Loucy (cell line): ENCODE results near the gene FJX1.

Experiments used
- H2AFZ ChIP-seq: fragments of 200-600 bp; sonication (generic); 2 replicates; pipeline ENCODE4 v1.6.0; 2016; ENCODE audit warnings: antibody characterized with exemption, mild to moderate bottlenecking, low read length, moderate library complexity
- H3F3A ChIP-seq: fragments of 200-600 bp; 2 replicates; pipeline ENCODE4 v1.6.0; 2016; ENCODE audit warnings: antibody characterized with exemption, low read depth, mild to moderate bottlenecking
- H3K27me3 ChIP-seq: fragments of 200-600 bp; sonication (generic); 2 replicates; pipeline ENCODE4 v1.6.1; 2014; ENCODE audit warnings: low read length, mild to moderate bottlenecking; ENCODE audit not compliant: insufficient read depth, poor library complexity, severe bottlenecking
- H3K36me3 ChIP-seq: fragments of 200-600 bp; sonication (generic); 2 replicates; pipeline ENCODE4 v1.6.1; 2016; ENCODE audit warnings: low read length; ENCODE audit not compliant: insufficient read depth
- H3K4me1 ChIP-seq: fragments of 200-600 bp; sonication (generic); 2 replicates; pipeline ENCODE4 v1.5.1; 2014; ENCODE audit warnings: low read length, mild to moderate bottlenecking; ENCODE audit not compliant: insufficient read depth, poor library complexity, severe bottlenecking
- H3K4me2 ChIP-seq: fragments of 200-600 bp; sonication (generic); 2 replicates; pipeline ENCODE4 v1.6.0; 2014; ENCODE audit warnings: antibody characterized with exemption, low read length, low read depth, mild to moderate bottlenecking; ENCODE audit not compliant: poor library complexity, severe bottlenecking
- H3K4me3 ChIP-seq: fragments of 200-600 bp; sonication (generic); 2 replicates; pipeline ENCODE4 v1.5.1; 2014; ENCODE audit warnings: low read length, mild to moderate bottlenecking, mixed read lengths; ENCODE audit not compliant: poor library complexity, severe bottlenecking
- H3K79me2 ChIP-seq: fragments of 200-600 bp; sonication (generic); 2 replicates; pipeline ENCODE4 v1.6.1; 2014; ENCODE audit warnings: low read length; ENCODE audit not compliant: insufficient read depth
- H3K9ac ChIP-seq: fragments of 200-600 bp; sonication (generic); 2 replicates; pipeline ENCODE4 v1.6.0; 2014; ENCODE audit warnings: mild to moderate bottlenecking, low read depth, low read length, moderate library complexity; ENCODE audit not compliant: poor library complexity, severe bottlenecking
- H3K9me2 ChIP-seq: fragments of 200-600 bp; sonication (generic); replicated peaks from 2 replicates; pipeline ENCODE4 v1.6.1; 2016; ENCODE audit warnings: low read depth, low read length, mixed read lengths
- H3K9me3 ChIP-seq: fragments of 200-600 bp; sonication (generic); 2 replicates; pipeline ENCODE4 v1.6.1; 2014; ENCODE audit warnings: mild to moderate bottlenecking, antibody characterized with exemption, low read length, low read depth; ENCODE audit not compliant: insufficient read depth
- H4K20me1 ChIP-seq: fragments of 200-600 bp; sonication (generic); 2 replicates; pipeline ENCODE4 v1.6.0; 2014; ENCODE audit warnings: antibody characterized with exemption, low read length, mild to moderate bottlenecking; ENCODE audit not compliant: insufficient read depth, poor library complexity, severe bottlenecking
- CTCF ChIP-seq: fragments of 200-600 bp; sonication (generic); conservative IDR thresholded peaks from 2 replicates; pipeline ENCODE4 v1.5.1; 2014; ENCODE audit warnings: mild to moderate bottlenecking, antibody characterized with exemption, low read length
- EZH2phosphoT487 ChIP-seq: fragments of 200-600 bp; IDR thresholded peaks from 2 replicates; pipeline ENCODE4 v1.6.1; 2018; ENCODE audit warnings: antibody characterized with exemption, mild to moderate bottlenecking, moderate library complexity, borderline replicate concordance

Gene FJX1

DNA sequence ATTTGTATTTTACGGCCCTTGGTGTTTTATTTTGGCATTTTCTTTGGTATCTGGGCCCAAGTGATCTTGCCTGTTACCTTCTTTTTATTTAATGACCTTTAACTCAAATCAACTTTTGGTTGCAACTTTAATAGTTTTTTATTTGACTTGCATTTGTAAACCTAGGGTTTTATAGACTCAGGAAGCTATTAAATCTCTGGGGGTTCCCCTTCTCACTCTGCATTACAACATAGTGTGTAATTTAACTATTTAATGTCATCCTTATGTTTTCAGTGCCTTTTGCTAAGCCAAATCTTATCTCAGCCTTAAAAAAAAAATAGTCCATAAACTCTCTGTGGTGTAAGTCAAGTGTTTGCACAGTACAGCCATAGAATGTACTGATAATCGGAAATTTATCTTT, 3.4 kb downstream of the FJX1 start:
- Histone ChIP-seq H3K27me3 (peaks cover 10% of the 10 kb centered on the region), H3K9me3 (no peaks in the 10 kb centered on the region), H3K79me2 (no peaks in the 10 kb centered on the region), H3K36me3 (no peaks in the 10 kb centered on the region), H3F3A (0 out of 2 replicates have a peak, but pooled peaks cover 2% of the 10 kb centered on the region), H3K4me3 (peak overlapping the region; percentile 33), H3K4me1 (peaks cover 13% of the 10 kb centered on the region), H3K9ac (no peak overlapping the region), H3K9me2 (no peaks in the 10 kb centered on the region), H2AFZ (no peak overlapping the region), H4K20me1 (no peaks in the 10 kb centered on the region), H3K4me2 (peak overlapping the region; percentile 29)
- TF ChIP-seq EZH2phosphoT487 (no peak), CTCF (no peak)

- H3K4me1 ChIP-seq: peaks cover 13% of the 10 kb centered on the region
- no peaks in the 10 kb centered on the region for H3K9me2 ChIP-seq
- H4K20me1 ChIP-seq: no peaks in the 10 kb centered on the region
- 0 out of 2 replicates have a peak, but pooled peaks cover 2% of the 10 kb centered on the region for H3F3A ChIP-seq
- no peaks in the 10 kb centered on the region for H3K9me3 ChIP-seq
- H3K9ac ChIP-seq: no peak overlapping the region
- H3K27me3 ChIP-seq: peaks cover 10% of the 10 kb centered on the region
- no peaks in the 10 kb centered on the region for H3K79me2 ChIP-seq
- no peak overlapping the region for H2AFZ ChIP-seq
- no peak for TF ChIP-seq EZH2phosphoT487
- TF ChIP-seq CTCF: no peak
- no peak overlapping the region for H3K4me3 ChIP-seq
- no peaks in the 10 kb centered on the region for H3K36me3 ChIP-seq
- H3K4me2 ChIP-seq: peak overlapping the region; percentile 29
Measured at GRCh38 chr11:35622070-35622469, 3.8 kb downstream of the FJX1 start.

DNA sequence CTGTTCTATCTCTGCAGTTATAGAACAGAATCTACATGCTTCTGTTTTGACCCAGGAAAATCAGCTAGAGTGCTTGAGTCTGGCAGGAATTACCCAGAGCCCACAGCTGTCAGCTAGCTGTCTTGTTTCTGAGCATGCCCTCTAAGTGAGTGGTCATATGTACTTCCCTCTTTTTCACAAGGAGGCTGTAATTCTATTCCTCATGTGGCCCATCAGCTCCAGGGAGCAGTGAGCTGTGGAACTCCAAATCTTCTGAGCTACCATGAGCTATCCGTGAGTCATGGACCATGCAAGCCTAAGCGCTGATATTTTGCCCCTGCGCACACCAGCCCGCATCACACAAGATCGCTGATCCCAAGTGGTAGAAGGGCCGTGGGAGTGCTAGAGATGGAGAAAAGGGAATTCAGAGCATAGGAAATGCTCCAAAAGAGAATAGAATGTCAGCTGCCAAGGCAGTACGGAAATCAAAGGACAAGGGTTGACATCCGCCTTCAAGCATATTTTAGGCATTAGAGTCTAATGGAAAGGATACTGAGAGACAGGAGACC, 5.4 kb downstream of the FJX1 start:
- no peak overlapping the region for H3K4me3 ChIP-seq
- TF ChIP-seq CTCF (no peak), EZH2phosphoT487 (no peak)
- no peaks in the 10 kb centered on the region for H4K20me1 ChIP-seq
- no peaks in the 10 kb centered on the region for H3K9me3 ChIP-seq
- peaks cover 10% of the 10 kb centered on the region for H3K27me3 ChIP-seq
- H3K79me2 ChIP-seq: no peaks in the 10 kb centered on the region
- no peaks in the 10 kb centered on the region for H3K9me2 ChIP-seq
- 0 out of 2 replicates have a peak, but pooled peaks cover 2% of the 10 kb centered on the region for H3F3A ChIP-seq
- no peak overlapping the region for H3K4me2 ChIP-seq
- no peak overlapping the region for H2AFZ ChIP-seq
- H3K4me1 ChIP-seq: peaks cover 13% of the 10 kb centered on the region
- no peak overlapping the region for H3K9ac ChIP-seq
- no peaks in the 10 kb centered on the region for H3K36me3 ChIP-seq
